Cortex of kidney (tissue), 1 donor: ENCODE data around the gene CDK19.
"Not testable (repeated sequence)": the region's sequence is repeated elsewhere in the genome, so short reads cannot be mapped to it uniquely, and the experiment has no call there.

ENCODE experiments used
- DNase-seq: peaks from one replicate; lab custom pipeline; 2025; lab: John Stamatoyannopoulos, UW

Gene CDK19

GRCh38 chr6:110620065-110620464 lies 195.2 kb downstream of the CDK19 start:
- DNase-seq: no peak

DNA sequence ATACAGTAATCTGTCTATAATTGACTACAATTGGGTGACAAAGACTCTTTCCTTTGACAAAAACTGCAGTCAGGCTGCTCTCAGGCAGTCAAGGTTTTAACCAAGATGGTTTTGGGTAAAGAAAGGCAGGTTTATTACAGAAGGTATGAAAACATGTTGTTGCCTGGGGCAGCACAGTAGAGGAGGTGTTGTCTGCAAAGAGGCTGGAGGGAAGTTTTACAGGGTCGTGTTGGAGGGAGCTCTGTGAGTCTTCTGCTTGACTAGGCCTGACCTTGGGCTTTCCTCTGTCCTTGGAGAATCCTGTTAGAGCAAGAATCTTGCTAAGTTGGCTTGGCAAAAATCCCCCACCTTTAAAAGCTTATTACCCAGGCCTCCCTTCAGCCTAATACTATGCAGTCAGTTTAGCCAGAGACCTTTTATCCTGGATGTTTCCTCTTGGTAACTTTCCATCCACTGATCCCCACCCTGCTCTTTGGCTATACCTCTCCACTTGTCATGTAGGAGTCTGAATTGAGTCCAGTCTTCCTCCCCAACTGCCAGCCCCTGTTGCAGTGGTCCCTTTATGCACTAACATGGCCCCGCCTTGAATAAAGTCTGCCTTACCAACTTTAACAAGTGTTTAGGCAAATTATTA lies 195.9 kb downstream of the CDK19 start:
- DNase-seq: no peak

DNA sequence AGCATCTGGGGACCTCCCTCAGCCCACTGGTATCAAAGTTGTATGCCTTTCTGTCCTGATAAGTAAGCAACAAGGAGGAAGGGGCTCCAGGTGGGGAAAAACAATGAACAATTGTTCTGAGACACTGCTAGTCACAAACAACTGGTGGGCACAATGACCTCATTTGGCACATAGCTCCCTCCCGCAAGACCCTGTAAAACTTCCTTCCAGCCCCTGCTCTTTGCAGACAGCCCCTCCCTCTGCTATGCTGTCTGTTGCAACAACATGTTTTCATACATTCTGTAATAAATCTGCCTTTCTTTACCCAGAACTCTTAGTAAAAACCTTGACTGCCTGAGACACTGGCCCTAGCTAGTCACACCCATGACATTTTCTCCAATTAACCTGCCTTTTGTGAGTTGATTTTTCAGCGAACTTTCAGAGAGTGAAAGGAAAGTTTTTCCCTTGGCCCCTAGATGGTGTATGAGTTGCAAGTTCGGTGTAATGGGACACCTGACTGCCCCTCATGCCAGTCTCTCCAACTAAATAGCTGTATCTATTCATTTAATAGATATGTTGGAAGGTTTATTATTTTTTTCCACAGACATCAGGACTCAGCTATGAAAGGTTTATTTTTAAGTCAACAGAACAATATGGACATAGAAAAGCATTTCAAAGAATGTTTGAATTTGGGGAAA lies 196.5 kb downstream of the CDK19 start:
- no peak for DNase-seq

GRCh38 chr6:110617057-110617456 lies 198.2 kb downstream of the CDK19 start:
- DNase-seq: no peak

DNA sequence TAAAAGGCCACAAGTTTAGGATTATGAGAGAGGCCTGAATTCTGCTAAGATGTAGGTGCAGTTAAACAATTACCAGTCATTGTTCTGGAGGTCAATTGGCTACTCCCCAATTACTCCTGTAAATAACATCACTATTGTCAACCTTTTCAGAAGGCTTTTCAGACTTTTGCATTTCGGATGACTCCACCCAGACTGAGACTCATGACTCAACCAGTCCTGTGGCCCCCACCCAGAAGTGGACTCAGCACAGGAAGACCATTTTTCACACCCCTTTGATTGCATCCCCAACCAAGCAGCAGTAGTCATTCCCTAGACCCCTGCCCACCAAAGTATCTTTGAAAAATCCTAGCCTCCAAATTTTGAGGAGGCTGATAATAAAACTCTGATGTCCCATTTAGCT lies 199.5 kb downstream of the CDK19 start:
- DNase-seq: no peak

GRCh38 chr6:110614586-110614985 lies 200.7 kb downstream of the CDK19 start:
- DNase-seq: no peak

DNA sequence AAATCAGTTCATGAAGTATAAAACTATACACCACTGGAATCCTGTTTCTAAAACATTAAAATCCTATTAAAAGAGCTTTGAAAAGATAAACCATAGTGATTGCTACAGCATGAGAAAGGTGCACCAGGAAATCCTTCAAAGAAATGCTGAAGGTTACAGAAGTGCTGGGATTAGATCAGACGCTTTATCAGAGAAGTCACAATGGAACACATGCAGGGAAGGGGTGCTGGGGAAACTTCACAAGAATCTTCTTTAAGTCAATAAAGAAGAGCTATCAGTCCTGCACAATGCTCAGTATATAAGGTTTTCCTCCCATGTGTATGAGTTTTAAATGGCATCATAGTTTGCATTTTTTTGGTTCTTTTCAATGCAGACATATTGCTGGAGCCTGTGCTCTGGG lies 201.2 kb downstream of the CDK19 start:
- no peak for DNase-seq

- no peak for DNase-seq
Measured at GRCh38 chr6:110613356-110613755, 201.9 kb downstream of the CDK19 start.

DNA sequence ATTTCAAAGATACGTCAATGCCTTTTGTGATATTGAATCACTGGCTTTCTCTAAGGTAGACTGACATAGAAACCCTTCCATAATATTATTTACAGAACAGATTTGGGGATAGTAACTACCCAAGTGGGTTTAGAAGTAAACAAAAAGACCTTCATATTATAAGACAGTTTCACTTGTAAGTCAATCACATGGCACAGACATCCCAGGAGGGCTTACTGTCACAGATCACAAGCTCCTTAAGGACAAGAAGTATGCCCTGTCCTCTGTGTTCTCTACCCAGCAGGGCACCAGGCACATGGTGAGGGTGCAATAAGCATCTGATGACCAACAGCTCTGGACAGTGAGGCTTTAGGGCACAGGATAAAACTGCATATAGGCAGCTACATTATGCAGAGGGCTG lies 203.0 kb downstream of the CDK19 start:
- no peak for DNase-seq

DNA sequence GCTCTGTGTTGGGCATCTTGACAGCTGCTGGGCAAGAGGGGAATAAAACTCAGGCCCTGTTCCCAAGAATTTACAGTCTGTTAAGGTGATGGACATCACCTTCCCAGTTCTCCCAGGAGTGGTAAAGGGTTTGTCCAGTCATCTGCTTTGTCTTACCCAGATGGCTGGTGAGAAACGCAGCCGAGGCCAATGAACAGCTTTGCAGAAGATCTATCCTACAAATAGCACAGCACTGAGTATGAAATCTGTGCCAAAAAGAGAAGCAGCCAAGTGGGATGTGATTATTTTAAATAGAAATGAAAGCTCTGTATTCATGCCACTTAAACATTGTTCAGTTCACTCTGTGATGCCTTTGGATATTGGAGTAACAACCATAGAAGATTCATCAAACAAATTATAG lies 206.2 kb downstream of the CDK19 start:
- no peak for DNase-seq

- no peak for DNase-seq
Measured at GRCh38 chr6:110608151-110608550, 207.1 kb downstream of the CDK19 start.

DNA sequence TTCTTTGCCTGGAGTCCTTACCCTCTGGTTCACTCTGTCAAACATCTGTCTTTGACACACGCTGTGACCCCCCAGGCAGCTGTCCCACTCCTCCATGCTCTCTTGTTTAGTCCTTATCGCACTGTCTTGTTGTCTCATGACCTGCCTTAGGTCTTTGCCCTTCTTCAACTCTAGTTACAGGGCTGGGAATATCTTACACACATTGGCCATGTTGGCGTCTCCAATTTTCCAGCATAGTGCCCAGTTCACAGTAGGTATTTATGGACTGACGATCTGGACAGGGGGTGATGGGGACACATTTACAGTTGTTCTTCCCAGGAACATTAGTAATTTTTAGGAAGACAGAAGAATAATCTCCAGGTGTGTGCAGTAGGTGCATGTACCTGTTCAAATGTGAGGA lies 209.1 kb downstream of the CDK19 start:
- no peak for DNase-seq

GRCh38 chr6:110600640-110601039 lies 214.6 kb downstream of the CDK19 start:
- DNase-seq: not testable (repeated sequence)

GRCh38 chr6:110597761-110598160 lies 217.5 kb downstream of the CDK19 start:
- DNase-seq: no peak

- no peak for DNase-seq
Measured at GRCh38 chr6:110596354-110596753, 218.9 kb downstream of the CDK19 start.

DNA sequence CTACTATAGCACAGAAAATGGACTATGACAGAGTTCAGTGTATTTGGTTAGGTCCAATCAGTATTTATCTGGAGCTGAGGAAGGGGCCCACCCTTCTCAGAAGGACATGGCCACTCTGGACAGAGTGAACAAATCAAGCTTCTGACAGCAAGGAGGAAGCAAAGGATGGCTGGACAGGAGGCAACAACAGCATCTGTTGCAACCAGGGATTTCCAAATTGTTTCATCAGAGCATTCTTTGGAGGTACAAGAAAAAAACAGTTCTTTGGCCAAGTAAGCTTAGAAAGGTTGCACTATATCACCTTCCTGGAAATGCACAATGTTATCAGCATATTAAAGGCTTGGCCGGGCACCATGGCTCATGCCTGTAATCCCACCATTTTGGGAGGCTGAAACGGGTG lies 220.2 kb downstream of the CDK19 start:
- no peak for DNase-seq

GRCh38 chr6:110593637-110594036 lies 221.6 kb downstream of the CDK19 start:
- DNase-seq: no peak

GRCh38 chr6:110592765-110593164 lies 222.5 kb downstream of the CDK19 start:
- DNase-seq: no peak

- DNase-seq: no peak
Measured at GRCh38 chr6:110590821-110591351, 224.4 kb downstream of the CDK19 start.

GRCh38 chr6:110589865-110590513 lies 225.3 kb downstream of the CDK19 start:
- no peak for DNase-seq

DNA sequence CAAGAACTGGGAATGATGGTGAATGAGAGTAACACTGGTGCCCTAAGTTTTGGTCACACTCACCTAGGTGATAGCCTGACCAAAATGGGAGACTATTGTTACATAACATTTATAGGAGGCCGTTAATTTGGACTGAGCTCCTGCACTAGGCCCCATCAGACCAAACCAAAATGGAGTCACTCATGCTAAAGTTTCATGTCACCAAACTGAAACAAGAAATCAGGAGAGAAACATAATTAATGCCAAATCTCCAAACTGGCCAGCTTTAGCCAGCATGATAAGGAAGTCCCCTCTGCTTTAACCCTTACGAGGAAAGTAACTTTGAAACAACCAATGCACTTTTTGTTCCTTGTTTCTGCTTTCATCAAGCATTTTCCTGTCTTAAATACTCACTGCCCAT lies 227.9 kb downstream of the CDK19 start:
- DNase-seq: no peak

DNA sequence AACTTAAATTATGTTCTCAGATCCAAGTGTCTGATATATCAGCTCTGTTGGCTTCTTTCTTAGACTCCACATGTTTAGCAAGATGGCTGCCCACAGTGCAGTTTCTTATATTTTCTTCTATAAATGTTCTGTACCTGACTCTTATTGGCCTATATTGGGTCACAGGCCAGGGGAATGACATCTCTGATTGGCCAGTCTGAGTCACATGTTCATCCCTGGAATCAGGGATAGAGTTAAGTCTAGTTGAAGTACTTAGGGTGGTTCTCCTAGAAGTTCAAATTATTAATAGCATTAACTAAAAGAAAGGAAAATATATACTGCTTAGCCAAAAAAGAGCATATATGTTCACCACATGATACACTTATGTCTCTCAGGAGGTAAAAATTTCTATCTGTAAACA lies 233.6 kb downstream of the CDK19 start:
- no peak for DNase-seq

GRCh38 chr6:110577596-110578167 lies 237.6 kb downstream of the CDK19 start:
- not testable (repeated sequence) for DNase-seq
